ENCODE data around the gene ADGRA1.

ADGRA1 gene

DNA sequence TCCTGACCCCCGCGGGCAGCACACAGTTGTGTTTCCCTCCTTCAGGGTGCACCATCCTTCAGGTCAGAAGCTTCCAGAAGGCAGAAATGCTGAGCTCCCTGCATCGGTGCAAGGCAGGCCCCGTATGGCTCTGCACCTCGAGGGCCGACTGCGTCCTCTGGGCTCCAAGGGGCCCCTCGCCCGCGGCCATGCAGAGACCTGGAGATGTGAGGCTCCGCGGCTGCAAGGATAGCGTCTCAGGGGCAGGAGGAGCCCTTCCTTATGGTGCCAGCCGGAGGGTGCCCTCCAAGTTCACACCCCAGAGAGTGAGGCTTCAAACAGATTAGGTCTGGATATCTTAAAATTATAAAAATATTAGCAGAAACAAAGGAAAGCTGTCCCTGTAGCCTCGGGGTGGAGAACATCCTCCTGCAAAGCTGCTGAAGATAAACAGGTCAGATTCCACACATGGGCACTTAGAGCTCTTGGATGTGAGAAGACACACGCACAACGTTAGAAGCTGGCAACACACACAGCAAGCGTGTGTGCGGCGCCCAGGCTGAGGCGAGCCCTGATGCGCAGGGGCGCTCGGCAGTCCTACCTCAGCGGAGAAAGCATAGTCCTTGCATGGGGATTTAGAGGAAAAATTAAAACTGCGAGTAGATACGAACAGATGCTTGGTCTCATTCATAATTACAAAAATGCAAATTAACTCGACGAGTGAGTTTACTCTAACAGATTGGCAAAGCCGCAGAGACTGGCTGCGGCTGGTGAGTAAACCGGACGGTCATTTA, 92.7 kb downstream of the ADGRA1 start:
- no peak for DNase-seq (ENCODE audit: low spot score)

DNA sequence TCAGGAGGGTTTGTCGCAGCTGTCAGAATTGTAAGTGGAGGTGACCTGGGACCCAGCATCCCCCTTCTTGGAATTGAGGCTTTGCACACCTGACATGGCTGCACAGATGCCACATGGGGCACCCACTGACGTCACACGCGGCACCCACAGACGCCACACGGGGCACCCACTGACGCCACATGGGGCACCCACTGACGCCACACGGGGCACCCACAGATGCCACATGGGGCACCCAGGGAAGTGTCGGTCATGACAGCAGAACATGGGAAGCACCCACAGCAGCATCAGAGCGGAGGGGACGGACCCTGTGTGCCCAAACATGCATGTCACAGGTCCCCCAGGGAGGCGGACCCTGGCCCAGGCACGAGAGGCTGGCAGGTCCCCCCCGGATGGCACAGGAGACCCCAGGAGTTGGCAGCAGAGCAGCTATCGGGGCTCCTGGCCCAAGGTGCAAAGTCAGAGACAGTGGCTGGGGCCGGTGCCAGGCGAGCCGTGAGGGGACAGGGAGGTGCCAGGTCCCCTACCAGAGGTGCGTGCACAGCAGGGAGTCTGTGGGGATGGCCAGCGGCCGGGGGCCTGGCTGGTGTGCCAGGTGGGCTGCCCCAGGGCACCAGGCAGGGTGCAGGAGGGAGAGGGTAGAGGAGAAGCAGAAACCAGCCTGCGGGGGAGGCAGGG, 93.4 kb downstream of the ADGRA1 start:
- no peak for DNase-seq (ENCODE audit: low spot score)

All from hematopoietic multipotent progenitor cell treated with erythropoietin and hydrocortisone succinate and interleukin-3 and kit ligand, for 15 days (in vitro differentiated cells).